Breast epithelium (tissue), 3 donors: Measurements from ENCODE around the gene SFRP4.

Experiments
- POLR2AphosphoS5 ChIP-seq, 3 donors: sonication (generic); formaldehyde crosslinking; IDR thresholded peaks; one replicate each; pipeline ENCODE4 v1.6.1; 2017; ENCODE audit warnings: antibody characterized with exemption in 3 of 3
- TF ChIP-seq, protein P1 (sequence below), 3 donors: fragments of 450-650 bp; IDR thresholded peaks; one replicate each; pipeline ENCODE4 v1.5.1; 2016 to 2017; ENCODE audit warnings: antibody characterized with exemption in 3 of 3, mild to moderate bottlenecking in 3 of 3, moderate library complexity in 3 of 3

DNA sequence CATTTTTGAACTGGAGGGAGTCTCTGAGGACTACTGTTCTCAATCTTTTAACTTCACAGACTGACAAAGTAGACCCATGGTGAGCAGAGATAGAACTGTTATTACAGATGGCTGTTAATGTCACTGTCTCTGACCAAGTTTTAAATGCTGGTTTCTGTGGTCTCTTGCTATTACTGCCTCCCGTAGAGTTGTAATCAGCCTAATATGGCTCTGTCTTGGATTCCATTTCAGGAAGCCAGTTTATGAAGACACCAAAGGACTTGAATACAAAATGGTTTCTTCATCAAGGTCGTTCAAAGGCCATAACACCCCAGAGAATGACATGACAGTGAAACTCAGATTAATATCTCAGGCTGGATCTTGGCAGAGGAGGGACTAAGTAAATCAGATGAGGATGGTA lies 3.9 kb downstream of the SFRP4 start:
- TF ChIP-seq, protein P1, sequence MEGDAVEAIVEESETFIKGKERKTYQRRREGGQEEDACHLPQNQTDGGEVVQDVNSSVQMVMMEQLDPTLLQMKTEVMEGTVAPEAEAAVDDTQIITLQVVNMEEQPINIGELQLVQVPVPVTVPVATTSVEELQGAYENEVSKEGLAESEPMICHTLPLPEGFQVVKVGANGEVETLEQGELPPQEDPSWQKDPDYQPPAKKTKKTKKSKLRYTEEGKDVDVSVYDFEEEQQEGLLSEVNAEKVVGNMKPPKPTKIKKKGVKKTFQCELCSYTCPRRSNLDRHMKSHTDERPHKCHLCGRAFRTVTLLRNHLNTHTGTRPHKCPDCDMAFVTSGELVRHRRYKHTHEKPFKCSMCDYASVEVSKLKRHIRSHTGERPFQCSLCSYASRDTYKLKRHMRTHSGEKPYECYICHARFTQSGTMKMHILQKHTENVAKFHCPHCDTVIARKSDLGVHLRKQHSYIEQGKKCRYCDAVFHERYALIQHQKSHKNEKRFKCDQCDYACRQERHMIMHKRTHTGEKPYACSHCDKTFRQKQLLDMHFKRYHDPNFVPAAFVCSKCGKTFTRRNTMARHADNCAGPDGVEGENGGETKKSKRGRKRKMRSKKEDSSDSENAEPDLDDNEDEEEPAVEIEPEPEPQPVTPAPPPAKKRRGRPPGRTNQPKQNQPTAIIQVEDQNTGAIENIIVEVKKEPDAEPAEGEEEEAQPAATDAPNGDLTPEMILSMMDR (IDR thresholded peaks at IDR 0.05): no peak
- TF ChIP-seq POLR2AphosphoS5 (IDR thresholded peaks at IDR 0.05): no peak
